ENCODE results near the gene NCBP1. TPM values are rescaled to one million over a fixed set of nuclear protein-coding genes. Genes with fewer than 3 reads are reported as not detected.

NCBP1 gene
- 11.3 and 15.6 TPM in 2 replicates for polyA plus RNA-seq (2012; rRNA removed)
- 14.7 and 15.2 TPM in 2 replicates for polyA plus RNA-seq (2012; cell fraction: cytosol; rRNA removed)
- 12.8 and 29.9 TPM in 2 replicates for polyA plus RNA-seq (2012; cell fraction: nucleus; rRNA removed)

GRCh38 chr9:97632985-97633858 lies at the start of gene NCBP1, which contains the start of gene TSTD2:
NCBP1 (plus strand) TSS chr9:97633821; CDS start chr9:97633882, 61 bp downstream.
TSTD2 (minus strand) TSS chr9:97633368; CDS start chr9:97627562, 5,806 bp downstream.
- Histone ChIP-seq H4K20me1 (ENCODE audit: insufficient read depth) (peaks cover 17% of the 10 kb centered on the region), H3K9me2 (no peaks in the 10 kb centered on the region), H2AFZ (ENCODE audit: low read depth) (peak within 1 kb of the TSS; percentile 89), H3K4me1 (ENCODE audit: control insufficient read depth in 1 of 2, insufficient read depth in 2 of 2, low read depth in 1 of 2, low read length in 1 of 2) (peaks cover 19 to 20% of the 10 kb centered on the region in 2 experiments; a peak in 3 of 4 replicates), H3F3A (replicated peaks; ENCODE audit: insufficient read depth) (peaks cover 20% of the 10 kb centered on the region), H3K27ac (ENCODE audit: low read depth in 2 of 2, low read length in 1 of 2) (peak within 1 kb of the TSS; percentile 99 to 100), H3K4me3 (ENCODE audit: low read depth in 2 of 2, low read length in 1 of 2) (peak within 1 kb of the TSS; percentile 92 to 99), H3K79me2 (ENCODE audit: insufficient read depth) (peaks cover 80% of the 10 kb centered on the region), H3K9me3 (no peaks in the 10 kb centered on the region), H3K4me2 (peak within 1 kb of the TSS; percentile 95), H3K9ac (peak within 1 kb of the TSS; percentile 98), H3K36me3 (replicated peaks in 1 of 2; ENCODE audit: control insufficient read depth in 1 of 2, insufficient read depth in 2 of 2, low read length in 1 of 2) (peaks cover 5 to 13% of the 10 kb centered on the region in 2 experiments), H3K27me3 (ENCODE audit: insufficient read depth) (no peaks in the 10 kb centered on the region)
- WGBS (ENCODE audit: low lambda C conversion rate) = 1% methylated on average over 36 of the region's 83 CpGs
- ChIA-PET CTCF (interaction anchor here (0.8 to 6.6 kb wide), 9 partner anchors 9 to 776 kb away, joined by 3 to 41 read pairs (median 5); partner anchors contain the start of gene TMOD1), POLR2A (interaction anchor here (0.6 to 2.2 kb wide), 16 partner anchors 10 to 779 kb away, joined by 3 to 10 read pairs (median 4); partner anchors contain the start of genes ANP32B, TBC1D2, TMOD1 and TRMO)
- peak; percentile 94 for DNase-seq
- TF ChIP-seq GABPA (IDR thresholded peaks at IDR 0.05; ENCODE audit: low read depth) (peak; percentile 95), ELF1 (IDR thresholded peaks at IDR 0.05) (peak; percentile 78; the same call in 1 of the 2 replicates), MXI1 (IDR thresholded peaks at IDR 0.05; ENCODE audit: low read depth, low read length) (peak; percentile 95), FOXM1 (IDR thresholded peaks at IDR 0.05; ENCODE audit: low read depth) (no peak), SMC3 (IDR thresholded peaks at IDR 0.05; ENCODE audit: low read depth, low read length) (no peak), CTCF (IDR thresholded peaks at IDR 0.05) (no peak), NRF1 (IDR thresholded peaks at IDR 0.05; ENCODE audit: low read depth, low read length) (peak; percentile 76), CHD2 (IDR thresholded peaks at IDR 0.05; ENCODE audit: low read length, partially characterized antibody) (peak; percentile 94), FOXJ3 (CRISPR knock-in tag; IDR thresholded peaks at IDR 0.05) (no peak), PBX3 (IDR thresholded peaks at IDR 0.05) (peak; percentile 52), EZH2phosphoT487 (IDR thresholded peaks at IDR 0.05; ENCODE audit: borderline replicate concordance, low read depth) (no peak), TAF1 (IDR thresholded peaks at IDR 0.05; ENCODE audit: borderline replicate concordance, low read depth, low read length) (peak; percentile 92), MAX (IDR thresholded peaks at IDR 0.05; ENCODE audit: low read depth) (peak; percentile 93), RFX5 (IDR thresholded peaks at IDR 0.05; ENCODE audit: low read length) (no peak), TEAD4 (IDR thresholded peaks at IDR 0.05; ENCODE audit: borderline replicate concordance, insufficient read depth) (no peak), USF1 (IDR thresholded peaks at IDR 0.05; ENCODE audit: borderline replicate concordance, low read depth) (peak; percentile 67; the same call in 1 of the 2 replicates), REST (IDR thresholded peaks at IDR 0.05; ENCODE audit: low read depth, low read length) (peak; percentile 37; the same call in 1 of the 2 replicates), RAD21 (IDR thresholded peaks at IDR 0.05; ENCODE audit: low read length) (no peak), IRF3 (IDR thresholded peaks at IDR 0.05; ENCODE audit: low read depth, low read length) (peak; percentile 38; the same call in 1 of the 2 replicates), FOSL2 (IDR thresholded peaks at IDR 0.05; ENCODE audit: borderline replicate concordance, low read depth) (no peak), RCOR1 (IDR thresholded peaks at IDR 0.05; ENCODE audit: low read length) (no peak), EP300 (IDR thresholded peaks at IDR 0.05; ENCODE audit: borderline replicate concordance in 1 of 2, low read depth in 1 of 2, low read length in 1 of 2) (no peak)

All from SK-N-SH (cell line).